Gastrocnemius medialis (tissue), 4 donors: Measurements from ENCODE around the gene PATJ. TPM values are rescaled to one million over a fixed set of nuclear protein-coding genes. Genes with fewer than 3 reads are reported as not detected.

Experiments
- ATAC-seq, 2 donors: fragments of 150-250 bp; one replicate each; pipeline ENCODE4 v1.9.1; 2016
- DNase-seq, 2 donors: peaks; one replicate each; pipeline ENCODE4 v3.0.0-alpha.2; 2019
- H3K27ac ChIP-seq, 4 donors: fragments of 200-600 bp; sonication (generic); 1 replicate in 1 of 4; 2 replicates in 3 of 4; pipeline ENCODE4 v1.5.1; 2016 to 2018; ENCODE audit warnings: mild to moderate bottlenecking in 2 of 4, moderate library complexity in 1 of 4
- H3K27me3 ChIP-seq, 3 donors: fragments of 200-600 bp; sonication (generic) in 2 of 3; 1 replicate in 1 of 3; 2 replicates in 2 of 3; pipeline versions ENCODE4 v1.5.1 to v1.6.0; 2016 to 2019; ENCODE audit warnings: mild to moderate bottlenecking in 1 of 3, moderate library complexity in 1 of 3
- H3K36me3 ChIP-seq, 2 donors: fragments of 200-600 bp; sonication (generic) in 1 of 2; one replicate each; pipeline ENCODE4 v1.5.1; 2017 to 2018
- H3K4me1 ChIP-seq, 2 donors: fragments of 200-600 bp; sonication (generic) in 1 of 2; one replicate each; pipeline ENCODE4 v1.5.1; 2016 to 2017; ENCODE audit warnings: mild to moderate bottlenecking in 2 of 2
- H3K4me3 ChIP-seq, 4 donors: fragments of 200-600 bp; sonication (generic) in 3 of 4; 1 replicate in 1 of 4; 2 replicates in 3 of 4; pipeline ENCODE4 v1.5.1; 2016 to 2019; ENCODE audit warnings: mild to moderate bottlenecking in 2 of 4
- H3K9me3 ChIP-seq, 3 donors: fragments of 200-600 bp; sonication (generic) in 2 of 3; 1 replicate in 1 of 3; 2 replicates in 2 of 3; pipeline ENCODE4 v1.5.1; 2016 to 2019
- CTCF ChIP-seq, 5 experiments: fragments of 450-650 bp in 3 of 5; fragments of 200-600 bp in 2 of 5; sonication (generic) in 2 of 5; IDR thresholded peaks in 4 of 5; conservative IDR thresholded peaks in 1 of 5; 1 replicate in 4 of 5; 2 replicates in 1 of 5; pipeline ENCODE4 v1.5.1; 2016 to 2019; ENCODE audit warnings: antibody characterized with exemption in 5 of 5, mild to moderate bottlenecking in 3 of 5, moderate library complexity in 3 of 5
- POLR2A ChIP-seq, 2 donors: fragments of 450-650 bp; IDR thresholded peaks; one replicate each; pipeline ENCODE4 v1.6.1; 2017; ENCODE audit warnings: antibody characterized with exemption in 2 of 2, mild to moderate bottlenecking in 2 of 2, moderate library complexity in 2 of 2
- in situ Hi-C, 4 donors: fragments of 200-750 bp; cut with MboI; loops; one replicate each; pipeline versions ENCODE4 v1.15.0 to v1.8.0; 2017; ENCODE audit warnings: low sequenced_read_pairs in 4 of 4
- intact Hi-C: fragments of 100-400 bp; cut with DNase I; formaldehyde crosslinking; loops from one replicate; pipeline ENCODE4 v1.15.1; 2023; ENCODE audit warnings: low total_unique reads
- total RNA-seq, 4 donors: library from RNA; depleted of rRNA; stranded (reverse); fragments of >200 nt; gene quantifications; one replicate each; pipeline versions ENCODE4 v1.1.0 to v1.2.3, GENCODE V29; 2016

Gene PATJ
- total RNA-seq, 4 donors from 2014 or later = 19.3 to 44.8 (median 26.0) TPM

- no peak for ATAC-seq
- no peak overlapping the region for H3K4me3 ChIP-seq
- intact Hi-C loops (loop anchor here (5.0 to 10.0 kb wide), 4 partner anchors 108 to 1875 kb away; partner anchors contain the start of gene PATJ), in situ Hi-C loops (loop anchor here in 3 of 4 donors (25.0 kb wide), 2 partner anchors 815 to 1015 kb away; no protein-coding TSS in a partner anchor)
- TF ChIP-seq POLR2A (IDR thresholded peaks at IDR 0.05) = no peak
- TF ChIP-seq CTCF (IDR thresholded peaks at IDR 0.05 in 4 of 5, conservative IDR thresholded peaks at IDR 0.05 in 1 of 5) = no peak
- no peaks in the 10 kb centered on the region for H3K9me3 ChIP-seq
- no peak overlapping the region for H3K27ac ChIP-seq
- no peak for DNase-seq
- peaks cover 0 to 4% of the 10 kb centered on the region in 2 donors for H3K36me3 ChIP-seq
- peaks cover 0 to 8% of the 10 kb centered on the region in 2 donors for H3K4me1 ChIP-seq
- H3K27me3 ChIP-seq = no peaks in the 10 kb centered on the region
Measured at GRCh38 chr1:61852670-61853015, 110.4 kb downstream of the PATJ start.

GRCh38 chr1:61853583-61853982, 111.3 kb downstream of the PATJ start:
- in situ Hi-C loops (loop anchor here in 3 of 4 donors (25.0 kb wide), 2 partner anchors 816 to 1016 kb away; no protein-coding TSS in a partner anchor), intact Hi-C loops (loop anchor here (5.0 to 10.0 kb wide), 4 partner anchors 109 to 1876 kb away; partner anchors contain the start of gene PATJ)
- DNase-seq (no peak), ATAC-seq (no peak)
- Histone ChIP-seq H3K4me3 (no peak overlapping the region), H3K4me1 (peaks cover 0 to 8% of the 10 kb centered on the region in 2 donors), H3K36me3 (peaks cover 0 to 4% of the 10 kb centered on the region in 2 donors), H3K27ac (no peak overlapping the region), H3K9me3 (no peaks in the 10 kb centered on the region), H3K27me3 (no peaks in the 10 kb centered on the region)
- TF ChIP-seq POLR2A (IDR thresholded peaks at IDR 0.05) = no peak
- TF ChIP-seq CTCF (IDR thresholded peaks at IDR 0.05 in 4 of 5, conservative IDR thresholded peaks at IDR 0.05 in 1 of 5) = no peak

- in situ Hi-C loops = loop anchor here in 3 of 4 donors (25.0 kb wide), 2 partner anchors 827 to 1027 kb away; no protein-coding TSS in a partner anchor
Measured at GRCh38 chr1:61864489-61864888, 122.2 kb downstream of the PATJ start.

GRCh38 chr1:61865646-61866220, 123.5 kb downstream of the PATJ start:
- H3K27me3 ChIP-seq = no peaks in the 10 kb centered on the region
- peaks cover 0 to 9% of the 10 kb centered on the region in 2 donors for H3K4me1 ChIP-seq
- TF ChIP-seq CTCF (IDR thresholded peaks at IDR 0.05 in 4 of 5, conservative IDR thresholded peaks at IDR 0.05 in 1 of 5) (no peak), POLR2A (IDR thresholded peaks at IDR 0.05) (no peak)
- peaks cover 0 to 10% of the 10 kb centered on the region in 2 donors for H3K36me3 ChIP-seq
- intact Hi-C loops (no loop called here), in situ Hi-C loops (loop anchor here in 3 of 4 donors (25.0 kb wide), 2 partner anchors 828 to 1028 kb away; no protein-coding TSS in a partner anchor)
- DNase-seq (no peak), ATAC-seq (no peak)
- no peak overlapping the region for H3K27ac ChIP-seq
- no peaks in the 10 kb centered on the region for H3K9me3 ChIP-seq
- H3K4me3 ChIP-seq = no peak overlapping the region

More at GRCh38 chr1:61864489-61864888, 122.2 kb downstream of the PATJ start:
- DNase-seq (no peak), ATAC-seq (no peak)
- Histone ChIP-seq H3K4me1 (peaks cover 0 to 4% of the 10 kb centered on the region in 2 donors), H3K27ac (no peak overlapping the region), H3K36me3 (peaks cover 0 to 10% of the 10 kb centered on the region in 2 donors), H3K27me3 (no peaks in the 10 kb centered on the region), H3K9me3 (no peaks in the 10 kb centered on the region), H3K4me3 (no peak overlapping the region)
- intact Hi-C loops = no loop called here
- TF ChIP-seq CTCF (IDR thresholded peaks at IDR 0.05 in 4 of 5, conservative IDR thresholded peaks at IDR 0.05 in 1 of 5) (no peak), POLR2A (IDR thresholded peaks at IDR 0.05) (no peak)
